ENCODE results near the gene NDC1.
"Not testable (repeated sequence)": the region's sequence is repeated elsewhere in the genome, so short reads cannot be mapped to it uniquely, and the experiment has no call there.

NDC1 gene

DNA sequence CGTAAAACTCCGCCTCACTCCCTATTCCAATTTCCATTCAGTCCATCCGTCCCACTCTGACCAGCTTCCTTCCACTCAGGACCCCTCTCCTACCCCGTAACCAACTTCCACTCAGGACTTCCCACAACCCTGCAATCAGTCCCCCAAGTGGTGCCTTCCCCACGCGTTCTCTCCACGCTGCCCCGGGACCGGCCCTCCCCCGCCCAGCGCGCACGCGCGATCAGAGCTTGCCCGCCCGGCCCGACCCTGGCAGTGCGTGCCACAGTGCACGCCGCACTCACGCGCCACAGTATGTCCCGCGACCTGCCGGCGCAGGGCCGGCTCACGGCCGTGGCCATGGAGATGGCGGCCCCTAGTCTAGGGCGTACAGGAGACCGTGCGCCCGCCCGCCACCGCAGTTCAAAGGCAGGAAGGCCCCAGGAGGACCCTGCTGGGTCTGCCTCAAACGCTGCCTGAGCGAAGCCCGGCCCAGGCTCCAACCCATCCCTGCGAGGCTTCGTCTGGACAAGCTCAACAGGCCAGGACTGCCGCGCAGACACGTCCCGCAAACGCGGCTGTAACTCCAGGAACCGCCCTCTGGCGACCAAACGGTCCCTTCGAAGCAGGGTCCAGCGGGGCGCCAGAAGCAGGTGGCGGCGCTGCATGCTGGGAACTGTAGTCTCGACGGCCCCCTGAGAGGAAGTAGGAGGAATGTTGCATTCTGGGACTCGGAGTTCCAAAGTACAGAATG lies at the start of gene NDC1:
NDC1 (minus strand) TSS at position 373 of the 730 bp plus-strand sequence; CDS start at position 338, 35 bp downstream.
- Histone ChIP-seq H2AFZ (ENCODE audit: low read depth, low read length) (peak within 1 kb of the TSS; percentile 91), H3K27me3 (ENCODE audit: insufficient read depth, low read length) (no peaks in the 10 kb centered on the region), H3K4me3 (ENCODE audit: low read length) (peak within 1 kb of the TSS; percentile 97), H3K36me3 (ENCODE audit: insufficient read depth, low read length) (peaks cover 6% of the 10 kb centered on the region), H3K9me3 (ENCODE audit: low read length) (peaks cover 2% of the 10 kb centered on the region), H3K4me1 (ENCODE audit: insufficient read depth, low read length) (no peaks in the 10 kb centered on the region)

GRCh38 chr1:53883600-53883999 lies 45.5 kb upstream of the NDC1 start:
- H2AFZ ChIP-seq (ENCODE audit: low read depth, low read length); H3K27me3 ChIP-seq (ENCODE audit: insufficient read depth, low read length); H3K4me3 ChIP-seq (ENCODE audit: low read length); H3K4me1 ChIP-seq (ENCODE audit: insufficient read depth, low read length); H3K9me3 ChIP-seq (ENCODE audit: low read length): not testable (repeated sequence)
- H3K36me3 ChIP-seq (ENCODE audit: insufficient read depth, low read length), result peaks cover 45% of the 10 kb centered on the region

GRCh38 chr1:53881853-53882252 lies 43.8 kb upstream of the NDC1 start:
- H2AFZ ChIP-seq (ENCODE audit: low read depth, low read length); H3K9me3 ChIP-seq (ENCODE audit: low read length); H3K27me3 ChIP-seq (ENCODE audit: insufficient read depth, low read length); H3K4me1 ChIP-seq (ENCODE audit: insufficient read depth, low read length); H3K4me3 ChIP-seq (ENCODE audit: low read length): not testable (repeated sequence)
- peaks cover 49% of the 10 kb centered on the region for H3K36me3 ChIP-seq (ENCODE audit: insufficient read depth, low read length)

GRCh38 chr1:53878492-53879105 lies 40.5 kb upstream of the NDC1 start:
- H2AFZ ChIP-seq (ENCODE audit: low read depth, low read length), result no peak overlapping the region
- peaks cover 6% of the 10 kb centered on the region for H3K9me3 ChIP-seq (ENCODE audit: low read length)
- peaks cover 50% of the 10 kb centered on the region for H3K36me3 ChIP-seq (ENCODE audit: insufficient read depth, low read length)

DNA sequence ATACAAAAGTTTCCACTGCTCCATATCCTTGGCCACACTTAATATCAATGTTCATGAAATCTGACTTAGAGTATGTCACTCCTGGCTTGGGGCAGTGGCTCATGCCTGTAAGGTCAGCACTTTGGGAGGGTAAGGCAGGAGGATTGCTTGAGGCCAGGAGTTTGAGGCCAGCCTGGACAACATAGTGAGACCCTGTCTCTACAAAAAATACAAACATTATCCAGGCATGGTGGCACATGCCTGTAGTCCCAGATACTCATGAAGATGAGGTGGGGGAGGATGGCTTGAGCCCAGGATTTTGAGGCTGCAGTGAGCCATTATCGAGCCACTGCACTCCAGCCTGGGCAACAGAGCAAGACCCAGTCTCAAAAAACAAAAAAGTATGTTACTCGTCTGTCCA lies 37.1 kb upstream of the NDC1 start:
- H3K36me3 ChIP-seq (ENCODE audit: insufficient read depth, low read length), result peaks cover 62% of the 10 kb centered on the region
- not testable (repeated sequence) for H3K27me3 ChIP-seq (ENCODE audit: insufficient read depth, low read length); H3K4me3 ChIP-seq (ENCODE audit: low read length); H2AFZ ChIP-seq (ENCODE audit: low read depth, low read length); H3K4me1 ChIP-seq (ENCODE audit: insufficient read depth, low read length); H3K9me3 ChIP-seq (ENCODE audit: low read length)

More at GRCh38 chr1:53878492-53879105, 40.5 kb upstream of the NDC1 start:
- Histone ChIP-seq H3K4me3 (ENCODE audit: low read length) (no peak overlapping the region), H3K4me1 (ENCODE audit: insufficient read depth, low read length) (no peaks in the 10 kb centered on the region), H3K27me3 (ENCODE audit: insufficient read depth, low read length) (no peaks in the 10 kb centered on the region)

DNA sequence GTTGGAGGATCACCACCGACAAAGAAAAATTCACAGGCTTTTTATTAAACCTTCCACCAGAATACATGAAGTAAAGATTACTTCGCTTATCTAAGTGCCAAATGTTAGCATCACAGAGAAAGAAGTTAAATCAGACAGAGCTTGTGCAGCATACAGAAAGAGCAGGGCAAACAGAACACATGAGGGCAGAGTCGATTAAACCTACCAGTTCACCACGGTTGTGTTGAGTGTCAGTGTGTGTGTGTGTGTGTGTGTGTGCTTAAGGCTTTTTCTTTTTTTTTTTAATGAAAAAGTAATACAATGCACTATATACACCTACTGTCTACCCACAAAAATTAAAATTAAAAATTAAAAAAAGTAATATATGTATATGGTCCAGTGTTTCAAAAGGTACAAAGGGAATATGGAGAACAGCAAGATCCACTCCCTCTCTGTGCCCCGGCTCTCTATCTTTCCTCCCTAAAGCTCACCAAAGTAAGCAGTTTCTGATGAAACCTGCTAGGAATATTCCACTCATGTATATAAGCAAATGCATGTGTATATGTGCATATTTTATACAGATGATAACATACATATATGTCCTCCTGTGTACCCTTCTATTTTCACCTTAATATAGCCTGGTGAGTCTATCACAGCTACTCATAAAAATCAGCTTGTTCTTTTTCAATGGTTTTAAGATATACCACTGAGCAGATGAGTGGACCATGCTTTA lies 33.8 kb upstream of the NDC1 start:
- H3K36me3 ChIP-seq (ENCODE audit: insufficient read depth, low read length), result peaks cover 61% of the 10 kb centered on the region

GRCh38 chr1:53871221-53871620 lies 33.1 kb upstream of the NDC1 start:
- Histone ChIP-seq H3K27me3 (ENCODE audit: insufficient read depth, low read length) (no peaks in the 10 kb centered on the region), H3K36me3 (ENCODE audit: insufficient read depth, low read length) (peaks cover 58% of the 10 kb centered on the region), H3K4me1 (ENCODE audit: insufficient read depth, low read length) (no peaks in the 10 kb centered on the region), H3K4me3 (ENCODE audit: low read length) (no peak overlapping the region), H3K9me3 (ENCODE audit: low read length) (no peaks in the 10 kb centered on the region), H2AFZ (ENCODE audit: low read depth, low read length) (no peak overlapping the region)

More for the DNA sequence above, 33.8 kb upstream of the NDC1 start:
- Histone ChIP-seq H3K4me3 (ENCODE audit: low read length) (no peak overlapping the region), H3K4me1 (ENCODE audit: insufficient read depth, low read length) (no peaks in the 10 kb centered on the region), H3K27me3 (ENCODE audit: insufficient read depth, low read length) (no peaks in the 10 kb centered on the region), H3K9me3 (ENCODE audit: low read length) (no peaks in the 10 kb centered on the region), H2AFZ (ENCODE audit: low read depth, low read length) (no peak overlapping the region)

GRCh38 chr1:53869454-53870117 lies 31.5 kb upstream of the NDC1 start:
- no peak overlapping the region for H3K4me3 ChIP-seq (ENCODE audit: low read length)
- no peaks in the 10 kb centered on the region for H3K4me1 ChIP-seq (ENCODE audit: insufficient read depth, low read length)
- H3K36me3 ChIP-seq (ENCODE audit: insufficient read depth, low read length), result peaks cover 56% of the 10 kb centered on the region
- H3K9me3 ChIP-seq (ENCODE audit: low read length), result no peaks in the 10 kb centered on the region
- H3K27me3 ChIP-seq (ENCODE audit: insufficient read depth, low read length), result no peaks in the 10 kb centered on the region
- H2AFZ ChIP-seq (ENCODE audit: low read depth, low read length), result no peak overlapping the region

DNA sequence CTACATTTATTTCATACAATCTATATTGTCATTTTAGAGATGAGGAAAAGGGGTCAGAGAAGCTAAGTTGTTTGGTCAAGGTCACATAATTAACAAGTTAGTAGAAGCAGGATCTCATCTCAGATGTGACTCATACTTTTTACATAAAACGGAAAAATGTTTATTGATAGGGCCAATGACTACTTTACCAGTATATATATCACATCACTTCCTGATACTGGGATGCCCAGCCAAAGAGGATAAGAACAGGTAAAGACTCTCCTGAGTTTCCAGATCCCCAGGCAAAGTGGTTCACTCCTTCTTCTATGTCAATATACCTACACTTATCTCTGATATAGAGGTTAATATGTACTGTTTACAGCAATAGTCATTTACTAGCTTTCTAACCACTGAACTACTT lies 30.5 kb upstream of the NDC1 start:
- H3K4me1 ChIP-seq (ENCODE audit: insufficient read depth, low read length), result no peaks in the 10 kb centered on the region
- no peak overlapping the region for H3K4me3 ChIP-seq (ENCODE audit: low read length)
- no peaks in the 10 kb centered on the region for H3K9me3 ChIP-seq (ENCODE audit: low read length)
- H3K36me3 ChIP-seq (ENCODE audit: insufficient read depth, low read length), result peaks cover 51% of the 10 kb centered on the region
- H3K27me3 ChIP-seq (ENCODE audit: insufficient read depth, low read length), result no peaks in the 10 kb centered on the region
- H2AFZ ChIP-seq (ENCODE audit: low read depth, low read length), result no peak overlapping the region

DNA sequence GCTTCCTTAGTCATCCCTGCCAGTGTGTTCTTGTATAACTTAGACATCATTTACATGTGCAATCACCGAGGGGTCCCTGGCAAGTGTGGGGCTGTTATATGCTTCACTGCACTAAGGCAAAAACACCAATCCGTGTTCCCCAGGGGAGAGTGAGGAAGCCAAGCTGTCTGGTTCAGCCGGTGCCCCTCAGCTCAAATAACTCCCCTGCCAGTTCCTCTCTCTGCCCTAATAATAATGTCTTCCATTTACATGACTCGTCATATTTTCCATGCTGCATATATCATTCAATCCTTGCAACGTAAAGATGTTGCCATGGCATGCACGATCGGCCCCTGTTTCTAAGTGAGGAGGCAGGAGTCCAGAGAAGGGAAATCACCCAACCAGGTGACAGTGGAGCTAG lies 24.4 kb upstream of the NDC1 start:
- Histone ChIP-seq H3K36me3 (ENCODE audit: insufficient read depth, low read length) (peaks cover 24% of the 10 kb centered on the region), H2AFZ (ENCODE audit: low read depth, low read length) (no peak overlapping the region), H3K27me3 (ENCODE audit: insufficient read depth, low read length) (no peaks in the 10 kb centered on the region), H3K9me3 (ENCODE audit: low read length) (no peaks in the 10 kb centered on the region), H3K4me3 (ENCODE audit: low read length) (no peak overlapping the region), H3K4me1 (ENCODE audit: insufficient read depth, low read length) (no peaks in the 10 kb centered on the region)

DNA sequence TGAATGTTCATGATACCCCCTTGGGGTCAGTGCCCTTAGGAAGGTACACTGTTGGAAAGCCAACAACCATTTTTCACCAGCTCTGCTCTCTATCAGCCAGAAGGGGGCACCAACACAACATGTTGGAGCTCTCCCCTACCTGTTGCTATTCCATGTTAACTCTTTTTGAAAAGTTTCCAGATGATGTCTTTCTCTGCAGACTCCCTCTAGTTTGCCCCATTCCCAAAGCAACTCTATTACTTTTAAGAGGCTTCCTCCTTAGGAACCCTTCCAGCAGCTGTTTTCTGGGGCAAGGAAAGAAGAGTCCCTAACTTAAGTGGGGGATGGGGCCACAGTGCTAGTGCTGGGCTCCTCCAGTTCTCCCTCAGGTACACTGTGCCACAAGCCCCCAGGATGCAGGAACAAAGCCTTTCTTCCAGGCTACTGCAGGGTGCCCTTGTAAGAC lies 22.9 kb upstream of the NDC1 start:
- Histone ChIP-seq H2AFZ (ENCODE audit: low read depth, low read length) (no peak overlapping the region), H3K36me3 (ENCODE audit: insufficient read depth, low read length) (peaks cover 32% of the 10 kb centered on the region), H3K4me1 (ENCODE audit: insufficient read depth, low read length) (no peaks in the 10 kb centered on the region), H3K4me3 (ENCODE audit: low read length) (no peak overlapping the region), H3K27me3 (ENCODE audit: insufficient read depth, low read length) (no peaks in the 10 kb centered on the region), H3K9me3 (ENCODE audit: low read length) (no peaks in the 10 kb centered on the region)

DNA sequence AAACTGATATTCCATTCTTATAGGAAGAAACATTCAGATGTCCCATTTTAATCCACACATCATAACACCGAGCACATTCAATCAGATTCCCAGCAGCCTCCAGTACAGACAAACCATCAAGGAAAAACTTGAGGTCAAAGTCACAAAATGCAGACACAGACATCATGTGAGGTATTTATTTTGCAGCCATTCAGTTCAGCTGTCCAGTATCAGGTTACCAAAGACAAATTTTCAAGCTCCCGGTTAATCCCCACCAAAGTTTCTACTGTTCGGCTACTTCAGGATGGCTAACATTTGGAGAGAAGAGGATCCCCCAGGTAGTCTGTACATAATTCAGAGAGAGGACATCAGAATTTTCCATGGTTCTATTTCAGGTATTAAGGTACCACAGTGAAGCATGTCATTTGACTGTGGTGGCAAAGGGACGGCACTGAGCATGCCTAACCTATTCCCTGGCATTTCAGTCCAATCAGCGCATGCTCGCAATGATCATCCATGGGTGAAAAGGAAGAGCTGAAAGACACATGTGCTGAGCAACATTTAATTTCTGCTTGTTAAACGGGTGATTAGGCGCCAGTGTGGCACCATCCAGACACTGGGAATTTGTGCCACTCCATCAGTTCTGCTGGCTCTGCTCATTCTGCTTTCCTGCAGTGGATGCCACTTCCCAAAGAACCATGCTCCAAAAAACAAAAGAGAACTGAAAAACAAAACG lies 13.6 kb upstream of the NDC1 start:
- Histone ChIP-seq H3K9me3 (ENCODE audit: low read length) (no peaks in the 10 kb centered on the region), H3K4me3 (ENCODE audit: low read length) (no peak overlapping the region), H3K27me3 (ENCODE audit: insufficient read depth, low read length) (no peaks in the 10 kb centered on the region), H3K36me3 (ENCODE audit: insufficient read depth, low read length) (peaks cover 40% of the 10 kb centered on the region), H3K4me1 (ENCODE audit: insufficient read depth, low read length) (no peaks in the 10 kb centered on the region), H2AFZ (ENCODE audit: low read depth, low read length) (no peak overlapping the region)

All from neuron (in vitro differentiated cells).